A673 (cell line): ENCODE data around the gene HK1.

Experiments used
- CTCF ChIP-seq: fragments of 300-800, 200-600 bp; sonication (generic); conservative IDR thresholded peaks from 2 replicates; pipeline ENCODE4 v1.5.1; 2017; ENCODE audit warnings: low read depth, mild to moderate bottlenecking, antibody characterized with exemption, low read length, moderate library complexity, mixed read lengths
- EZH2 ChIP-seq: fragments of 200-600 bp; sonication (generic); IDR thresholded peaks from 2 replicates; pipeline ENCODE4 v1.6.1; 2017; ENCODE audit warnings: borderline replicate concordance, low read depth, mild to moderate bottlenecking, mixed read lengths, antibody characterized with exemption, low read length; ENCODE audit not compliant: poor library complexity, severe bottlenecking

- TF ChIP-seq CTCF (no peak), EZH2 (no peak)
Observed at GRCh38 chr10:69287181-69287580, 8.9 kb downstream of the HK1 start.
